KMS-11 (cell line): ENCODE measurements around the gene COX6A1.

Experiments used
- H2AFZ ChIP-seq: fragments of 200-600 bp; sonication (generic); 2 replicates; pipeline ENCODE4 v1.6.1; 2016; ENCODE audit warnings: antibody characterized with exemption, mixed run types, low read depth
- H3K27ac ChIP-seq: fragments of 200-600 bp; sonication (generic); 2 replicates; pipeline ENCODE4 v1.6.1; 2016; ENCODE audit warnings: mild to moderate bottlenecking, mixed run types
- H3K27me3 ChIP-seq: fragments of 200-600 bp; sonication (generic); 2 replicates; pipeline ENCODE4 v1.6.1; 2017; ENCODE audit warnings: mild to moderate bottlenecking, low read depth, mixed run types, moderate library complexity; ENCODE audit not compliant: insufficient read depth
- H3K36me3 ChIP-seq: fragments of 200-600 bp; sonication (generic); 2 replicates; pipeline ENCODE4 v1.6.1; 2017; ENCODE audit warnings: mild to moderate bottlenecking, mixed run types; ENCODE audit not compliant: insufficient read depth
- H3K4me1 ChIP-seq: fragments of 200-600 bp; sonication (generic); 2 replicates; pipeline ENCODE4 v1.6.1; 2016; ENCODE audit warnings: mild to moderate bottlenecking, low read depth, mixed run types; ENCODE audit not compliant: poor library complexity, severe bottlenecking
- H3K4me2 ChIP-seq: fragments of 200-600 bp; sonication (generic); 2 replicates; pipeline ENCODE4 v1.7.0; 2016; ENCODE audit warnings: mild to moderate bottlenecking, mixed run types
- H3K4me3 ChIP-seq: fragments of 200-600 bp; sonication (generic); IDR thresholded peaks from 2 replicates; pipeline ENCODE4 v1.6.1; 2017; ENCODE audit warnings: low read depth, low read length, mixed read lengths; ENCODE audit not compliant: insufficient read depth
- H3K79me2 ChIP-seq: fragments of 200-600 bp; sonication (generic); 2 replicates; pipeline ENCODE4 v1.6.1; 2016; ENCODE audit warnings: low read depth, mixed run types; ENCODE audit not compliant: insufficient read depth
- H3K9ac ChIP-seq: fragments of 200-600 bp; sonication (generic); 2 replicates; pipeline ENCODE4 v1.6.1; 2016; ENCODE audit warnings: mild to moderate bottlenecking, mixed run types
- H4K20me1 ChIP-seq: fragments of 200-600 bp; sonication (generic); 2 replicates; pipeline ENCODE4 v1.6.1; 2016; ENCODE audit warnings: mild to moderate bottlenecking, mixed run types; ENCODE audit not compliant: insufficient read depth
- CTCF ChIP-seq: fragments of 200-600 bp; sonication (generic); conservative IDR thresholded peaks from 2 replicates; pipeline ENCODE4 v1.6.1; 2017; ENCODE audit warnings: low read depth, mild to moderate bottlenecking, antibody characterized with exemption, low read length, moderate library complexity, mixed read lengths

COX6A1 gene

GRCh38 chr12:120475643-120476042 lies 37.7 kb downstream of the COX6A1 start:
- H2AFZ ChIP-seq, result no peak overlapping the region
- no peaks in the 10 kb centered on the region for H4K20me1 ChIP-seq
- H3K79me2 ChIP-seq, result no peaks in the 10 kb centered on the region
- no peaks in the 10 kb centered on the region for H3K36me3 ChIP-seq
- no peaks in the 10 kb centered on the region for H3K27me3 ChIP-seq
- no peak overlapping the region for H3K4me2 ChIP-seq
- no peak overlapping the region for H3K9ac ChIP-seq
- no peak for TF ChIP-seq CTCF
- no peaks in the 10 kb centered on the region for H3K4me1 ChIP-seq
- no peak overlapping the region for H3K4me3 ChIP-seq
- no peak overlapping the region for H3K27ac ChIP-seq

GRCh38 chr12:120479458-120479857 lies 41.5 kb downstream of the COX6A1 start:
- Histone ChIP-seq H3K4me1 (no peaks in the 10 kb centered on the region), H2AFZ (no peak overlapping the region), H3K27ac (no peak overlapping the region), H3K4me2 (no peak overlapping the region), H3K36me3 (no peaks in the 10 kb centered on the region), H4K20me1 (no peaks in the 10 kb centered on the region), H3K79me2 (no peaks in the 10 kb centered on the region), H3K4me3 (no peak overlapping the region), H3K9ac (no peak overlapping the region), H3K27me3 (no peaks in the 10 kb centered on the region)
- no peak for TF ChIP-seq CTCF

GRCh38 chr12:120480211-120480610 lies 42.3 kb downstream of the COX6A1 start:
- TF ChIP-seq CTCF, result no peak
- Histone ChIP-seq H3K27ac (no peak overlapping the region), H3K4me2 (no peak overlapping the region), H3K27me3 (no peaks in the 10 kb centered on the region), H3K36me3 (no peaks in the 10 kb centered on the region), H3K9ac (no peak overlapping the region), H3K4me3 (no peak overlapping the region), H4K20me1 (no peaks in the 10 kb centered on the region), H3K79me2 (no peaks in the 10 kb centered on the region), H3K4me1 (no peaks in the 10 kb centered on the region), H2AFZ (no peak overlapping the region)

GRCh38 chr12:120481022-120481767 lies 43.3 kb downstream of the COX6A1 start:
- no peak for TF ChIP-seq CTCF
- no peaks in the 10 kb centered on the region for H3K27me3 ChIP-seq
- no peak overlapping the region for H3K27ac ChIP-seq
- H3K36me3 ChIP-seq, result no peaks in the 10 kb centered on the region
- no peak overlapping the region for H3K4me3 ChIP-seq
- no peaks in the 10 kb centered on the region for H3K4me1 ChIP-seq
- no peak overlapping the region for H2AFZ ChIP-seq
- no peak overlapping the region for H3K4me2 ChIP-seq
- H3K79me2 ChIP-seq, result no peaks in the 10 kb centered on the region
- H4K20me1 ChIP-seq, result no peaks in the 10 kb centered on the region
- no peak overlapping the region for H3K9ac ChIP-seq
